Keratinocyte (primary cell): ENCODE results near the gene GPBAR1. TPM values are rescaled to one million over a fixed set of nuclear protein-coding genes. Genes with fewer than 3 reads are reported as not detected.

Experiments
- DNase-seq: peaks from one replicate; pipeline ENCODE4 v3.0.0-alpha.2; 2011; ENCODE audit warnings: low read depth, missing footprints, low spot score
- FAIRE-seq: peaks from 2 replicates; lab custom pipeline; 2011; peaks lifted over from hg19 to GRCh38; lab: Jason Lieb, UNC
- H2AFZ ChIP-seq: 2 replicates; pipeline ENCODE4 v1.6.0; 2012; ENCODE audit warnings: low read length, control low read depth, inconsistent platforms; ENCODE audit not compliant: control insufficient read depth
- H3K27ac ChIP-seq: 2 replicates; pipeline ENCODE4 v1.5.1; 2011; ENCODE audit warnings: low read length; ENCODE audit not compliant: control insufficient read depth, insufficient read depth
- H3K27me3 ChIP-seq: 3 replicates; pipeline ENCODE4 v1.6.0; 2011; ENCODE audit warnings: low read length; ENCODE audit not compliant: control insufficient read depth, insufficient read depth; ENCODE audit errors: extremely low read depth
- H3K36me3 ChIP-seq, 2 experiments: 2 replicates in 1 of 2; 3 replicates in 1 of 2; pipeline ENCODE4 v1.5.1; 2011; ENCODE audit warnings: low read length in 2 of 2, mild to moderate bottlenecking in 1 of 2; ENCODE audit not compliant: control insufficient read depth in 2 of 2, insufficient read depth in 2 of 2; ENCODE audit errors: extremely low read depth in 1 of 2
- H3K4me1 ChIP-seq: 3 replicates; pipeline ENCODE4 v1.5.1; 2011; ENCODE audit warnings: low read length; ENCODE audit not compliant: control insufficient read depth, insufficient read depth; ENCODE audit errors: extremely low read depth
- H3K4me2 ChIP-seq: 3 replicates; pipeline ENCODE4 v1.6.0; 2011; ENCODE audit warnings: low read depth, low read length; ENCODE audit not compliant: control insufficient read depth, insufficient read depth; ENCODE audit errors: extremely low read depth
- H3K4me3 ChIP-seq, 3 experiments: fragments of 200-600 bp in 1 of 3; sonication (generic) in 1 of 3; 2 replicates in 2 of 3; 3 replicates in 1 of 3; pipeline ENCODE4 v1.5.1; 2011 to 2016; ENCODE audit warnings: low read length in 3 of 3, mild to moderate bottlenecking in 3 of 3, control low read depth in 2 of 3, inconsistent platforms in 1 of 3, low read depth in 1 of 3, mixed read lengths in 1 of 3, mixed run types in 1 of 3, moderate library complexity in 1 of 3; ENCODE audit not compliant: control insufficient read depth in 2 of 3, insufficient read depth in 2 of 3; ENCODE audit errors: extremely low read depth in 1 of 3
- H3K79me2 ChIP-seq: 2 replicates; pipeline ENCODE4 v1.6.0; 2012; ENCODE audit warnings: low read length; ENCODE audit not compliant: control insufficient read depth, insufficient read depth
- H3K9ac ChIP-seq: 3 replicates; pipeline ENCODE4 v1.6.0; 2011; ENCODE audit warnings: low read length; ENCODE audit not compliant: control insufficient read depth, insufficient read depth; ENCODE audit errors: extremely low read depth
- H3K9me1 ChIP-seq: 3 replicates; pipeline ENCODE4 v1.6.0; 2011; ENCODE audit warnings: low read length; ENCODE audit not compliant: control insufficient read depth, insufficient read depth; ENCODE audit errors: extremely low read depth
- H3K9me3 ChIP-seq: 2 replicates; pipeline ENCODE4 v1.5.1; 2012; ENCODE audit warnings: low read depth, low read length; ENCODE audit not compliant: control insufficient read depth
- H4K20me1 ChIP-seq: 3 replicates; pipeline ENCODE4 v1.6.0; 2011; ENCODE audit warnings: low read length; ENCODE audit not compliant: control insufficient read depth, insufficient read depth; ENCODE audit errors: extremely low read depth
- EZH2 ChIP-seq: IDR thresholded peaks from one replicate; pipeline ENCODE4 v1.6.1; 2012; ENCODE audit warnings: inconsistent platforms, mild to moderate bottlenecking, low read length, moderate library complexity
- dilution Hi-C: fragments of 300-500 bp; cut with MboI; formaldehyde crosslinking; loops from one replicate; pipeline ENCODE4 v1.7.0; 2020; ENCODE audit warnings: low sequenced_read_pairs; ENCODE audit not compliant: extremely low pct_ligation_motif_present
- polyA plus RNA-seq, 5 experiments: library from polyadenylated mRNA; depleted of rRNA in 3 of 5; stranded (reverse) in 3 of 5; stranded (forward) in 1 of 5; unstranded in 1 of 5; fragments of >200 nt; gene quantifications; 1 replicate in 1 of 5; 2 replicates in 3 of 5; 3 replicates in 1 of 5; pipeline versions ENCODE4 v1.2.1 to v1.2.3, GENCODE V29; 2011 to 2012; ENCODE audit warnings: missing spikeins in 2 of 5, low read depth in 1 of 5, low replicate concordance in 1 of 5
- TF ChIP-seq, protein P1 (sequence below), 3 experiments: IDR thresholded peaks in 1 of 3; conservative IDR thresholded peaks in 1 of 3; optimal IDR thresholded peaks in 1 of 3; 2 replicates in 2 of 3; 3 replicates in 1 of 3; pipeline versions ENCODE3 to v1.5.1; 2011; ENCODE audit warnings: low read length in 3 of 3, mild to moderate bottlenecking in 3 of 3, moderate library complexity in 2 of 3, control low read depth in 1 of 3, inconsistent platforms in 1 of 3; ENCODE audit not compliant: insufficient read depth in 2 of 3; ENCODE audit errors: extremely low read depth in 1 of 3

The GPBAR1 gene
- polyA plus RNA-seq, 1 donor (not counting 4 experiments of a cell fraction or from before 2014, with no cell fraction given) = 0.12 TPM

DNA sequence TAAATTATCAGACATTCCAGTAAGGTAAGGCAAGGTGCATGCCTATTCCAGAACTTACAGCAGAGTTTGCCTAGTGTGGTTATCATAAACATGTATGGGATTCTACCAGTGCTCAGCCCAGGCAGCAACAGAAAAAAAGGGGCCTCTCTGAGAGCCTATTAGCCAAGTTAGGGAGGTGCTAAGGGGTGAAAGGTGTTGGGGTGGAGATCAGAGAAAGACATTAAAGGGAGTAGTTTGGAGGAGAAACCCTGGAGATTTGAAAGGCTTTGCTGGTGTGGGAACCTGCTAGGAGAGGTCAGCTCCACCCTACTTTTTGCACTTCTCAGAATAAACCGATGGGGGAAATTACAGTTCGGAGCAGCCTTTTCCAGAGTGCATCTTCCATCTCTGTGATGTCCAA is 40.9 kb upstream of the GPBAR1 start:
- Histone ChIP-seq H2AFZ (no peak overlapping the region), H3K27me3 (no peaks in the 10 kb centered on the region), H3K4me2 (peak overlapping the region; percentile 71), H3K9me1 (peaks cover 4% of the 10 kb centered on the region), H3K9ac (peak overlapping the region; percentile 94), H3K36me3 (peaks cover 5 to 20% of the 10 kb centered on the region in 2 experiments), H4K20me1 (peaks cover 37% of the 10 kb centered on the region), H3K4me3 (peak overlapping the region; percentile 90 to 97 (median 96)), H3K4me1 (peaks cover 48% of the 10 kb centered on the region), H3K9me3 (no peaks in the 10 kb centered on the region), H3K79me2 (peaks cover 77% of the 10 kb centered on the region), H3K27ac (peak overlapping the region; percentile 92)
- FAIRE-seq (no peak), DNase-seq (no peak)
- TF ChIP-seq EZH2 = no peak
- TF ChIP-seq, protein P1, sequence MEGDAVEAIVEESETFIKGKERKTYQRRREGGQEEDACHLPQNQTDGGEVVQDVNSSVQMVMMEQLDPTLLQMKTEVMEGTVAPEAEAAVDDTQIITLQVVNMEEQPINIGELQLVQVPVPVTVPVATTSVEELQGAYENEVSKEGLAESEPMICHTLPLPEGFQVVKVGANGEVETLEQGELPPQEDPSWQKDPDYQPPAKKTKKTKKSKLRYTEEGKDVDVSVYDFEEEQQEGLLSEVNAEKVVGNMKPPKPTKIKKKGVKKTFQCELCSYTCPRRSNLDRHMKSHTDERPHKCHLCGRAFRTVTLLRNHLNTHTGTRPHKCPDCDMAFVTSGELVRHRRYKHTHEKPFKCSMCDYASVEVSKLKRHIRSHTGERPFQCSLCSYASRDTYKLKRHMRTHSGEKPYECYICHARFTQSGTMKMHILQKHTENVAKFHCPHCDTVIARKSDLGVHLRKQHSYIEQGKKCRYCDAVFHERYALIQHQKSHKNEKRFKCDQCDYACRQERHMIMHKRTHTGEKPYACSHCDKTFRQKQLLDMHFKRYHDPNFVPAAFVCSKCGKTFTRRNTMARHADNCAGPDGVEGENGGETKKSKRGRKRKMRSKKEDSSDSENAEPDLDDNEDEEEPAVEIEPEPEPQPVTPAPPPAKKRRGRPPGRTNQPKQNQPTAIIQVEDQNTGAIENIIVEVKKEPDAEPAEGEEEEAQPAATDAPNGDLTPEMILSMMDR (optimal IDR thresholded peaks at IDR 0.05 in 1 of 3, IDR thresholded peaks at IDR 0.05 in 1 of 3, conservative IDR thresholded peaks at IDR 0.05 in 1 of 3; ENCODE audit: extremely low read depth in 1 of 3, insufficient read depth in 2 of 3, low read length in 3 of 3) = no peak
- dilution Hi-C loops = no loop called here

DNA sequence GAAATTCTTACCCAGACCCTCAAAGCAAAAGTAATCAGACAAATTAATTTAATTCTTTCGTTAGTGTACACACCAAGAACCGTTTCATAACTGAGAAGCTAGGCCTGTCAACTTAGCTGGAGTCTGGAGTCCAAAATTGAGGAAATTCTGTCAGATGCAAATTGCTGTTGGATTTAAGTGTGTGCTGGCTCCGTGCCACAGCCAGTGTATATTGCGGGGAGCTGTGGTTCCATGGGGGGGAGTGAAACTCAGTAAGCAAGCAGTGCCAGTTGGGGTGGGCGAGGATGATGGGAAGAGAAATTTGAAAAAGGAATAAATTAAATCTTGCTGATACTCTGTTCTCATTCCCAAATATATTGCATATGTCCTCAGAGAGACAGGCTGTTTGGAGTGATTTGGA is 39.8 kb upstream of the GPBAR1 start:
- H3K27me3 ChIP-seq = no peaks in the 10 kb centered on the region
- H3K9me3 ChIP-seq = no peaks in the 10 kb centered on the region
- TF ChIP-seq, protein P1 (optimal IDR thresholded peaks at IDR 0.05 in 1 of 3, IDR thresholded peaks at IDR 0.05 in 1 of 3, conservative IDR thresholded peaks at IDR 0.05 in 1 of 3; ENCODE audit: extremely low read depth in 1 of 3, insufficient read depth in 2 of 3, low read length in 3 of 3) = no peak
- TF ChIP-seq EZH2 = no peak
- peaks cover 45% of the 10 kb centered on the region for H4K20me1 ChIP-seq
- FAIRE-seq = no peak
- no peak overlapping the region for H2AFZ ChIP-seq
- no peak for DNase-seq
- peaks cover 15 to 24% of the 10 kb centered on the region in 2 experiments for H3K36me3 ChIP-seq
- H3K27ac ChIP-seq = peak overlapping the region; percentile 10
- no peak overlapping the region for H3K9ac ChIP-seq
- dilution Hi-C loops = no loop called here
- H3K4me1 ChIP-seq = peaks cover 48% of the 10 kb centered on the region
- peaks cover 88% of the 10 kb centered on the region for H3K79me2 ChIP-seq
- H3K4me2 ChIP-seq = peak overlapping the region; percentile 71
- peak overlapping the region in 2 of 3 experiments; percentile 46 to 96 for H3K4me3 ChIP-seq
- peaks cover 4% of the 10 kb centered on the region for H3K9me1 ChIP-seq
